HEK293 (cell line): Measurements from ENCODE around the gene CYTH3.
A peak's percentile ranks its signal among the peaks of the same experiment; 100 is the strongest.

ENCODE experiments used
- CTCF ChIA-PET: fragments of 350-600 bp; formaldehyde crosslinking; extraction: SDS; loops from one replicate; lab custom pipeline; 2021; ENCODE audit warnings: antibody characterized with exemption; lab: Yijun Ruan, JAX
- POLR2A ChIA-PET: fragments of 300-600 bp; formaldehyde crosslinking; extraction: SDS; loops from one replicate; lab custom pipeline; 2020; ENCODE audit warnings: antibody characterized with exemption, inconsistent platforms; lab: Yijun Ruan, JAX
- H3K27ac ChIP-seq: fragments of 200-500 bp; sonication (Bioruptor generic); 2 replicates; pipeline ENCODE4 v1.5.1; 2014; ENCODE audit warnings: low read depth, low read length, control low read depth, inconsistent platforms; ENCODE audit errors: extremely low read depth
- H3K36me3 ChIP-seq, 2 experiments: fragments of 200-500 bp in 1 of 2; sonication (Bioruptor generic) in 1 of 2; 1 replicate in 1 of 2; 2 replicates in 1 of 2; pipeline ENCODE4 v1.5.1; 2014 to 2017; ENCODE audit warnings: inconsistent platforms in 2 of 2, low read length in 2 of 2; ENCODE audit not compliant: control insufficient read depth in 2 of 2, insufficient read depth in 1 of 2
- H3K4me1 ChIP-seq: fragments of 200-500 bp; sonication (Bioruptor generic); 2 replicates; pipeline ENCODE4 v1.5.1; 2014; ENCODE audit warnings: mild to moderate bottlenecking, low read length, inconsistent platforms; ENCODE audit not compliant: control insufficient read depth, insufficient read depth
- H3K4me3 ChIP-seq: 2 replicates; pipeline ENCODE4 v1.5.1; 2011; ENCODE audit warnings: low read depth, mild to moderate bottlenecking, control low read depth, low read length, moderate library complexity
- H3K9me3 ChIP-seq: fragments of 200-500 bp; sonication (Bioruptor generic); 2 replicates; pipeline ENCODE4 v1.5.1; 2014; ENCODE audit warnings: low read depth, low read length, inconsistent platforms; ENCODE audit not compliant: control insufficient read depth, insufficient read depth
- GFI1B ChIP-seq: fragments of 450-650 bp; formaldehyde crosslinking; IDR thresholded peaks from 2 replicates; pipeline ENCODE4 v1.5.1; 2016; ENCODE audit warnings: missing biosample characterization, missing genetic modification characterization
- GLI4 ChIP-seq: fragments of 450-650 bp; formaldehyde crosslinking; IDR thresholded peaks from 2 replicates; pipeline ENCODE4 v1.5.1; 2016; ENCODE audit warnings: missing biosample characterization, missing genetic modification characterization
- HOXA7 ChIP-seq: sonication (generic); formaldehyde crosslinking; IDR thresholded peaks from 2 replicates; pipeline ENCODE4 v1.8.1; 2022; ENCODE audit warnings: missing genetic modification reagents, borderline replicate concordance
- INSM2 ChIP-seq: fragments of 450-650 bp; formaldehyde crosslinking; IDR thresholded peaks from 2 replicates; pipeline ENCODE4 v1.5.1; 2016; ENCODE audit warnings: missing biosample characterization, missing genetic modification characterization
- PBX3 ChIP-seq: sonication (generic); formaldehyde crosslinking; IDR thresholded peaks from 2 replicates; pipeline ENCODE4 v1.8.1; 2022; ENCODE audit warnings: mild to moderate bottlenecking, moderate library complexity, missing genetic modification reagents
- PRDM1 ChIP-seq: fragments of 450-650 bp; formaldehyde crosslinking; IDR thresholded peaks from 2 replicates; pipeline ENCODE4; 2016; ENCODE audit warnings: missing biosample characterization, missing genetic modification characterization
- PRDM4 ChIP-seq: fragments of 450-650 bp; formaldehyde crosslinking; IDR thresholded peaks from 2 replicates; pipeline ENCODE4 v1.5.1; 2017; ENCODE audit warnings: missing biosample characterization, missing genetic modification characterization
- SETDB1 ChIP-seq: IDR thresholded peaks from one replicate; pipeline ENCODE4 v1.6.1; 2017; ENCODE audit warnings: mild to moderate bottlenecking, low read length, moderate library complexity, mixed read lengths; ENCODE audit not compliant: insufficient read length
- ZBTB11 ChIP-seq: fragments of 450-650 bp; formaldehyde crosslinking; conservative IDR thresholded peaks from 2 replicates; pipeline ENCODE4 v1.5.1; 2016; ENCODE audit warnings: low read depth, missing biosample characterization, missing genetic modification characterization
- ZBTB21 ChIP-seq: fragments of 450-650 bp; formaldehyde crosslinking; IDR thresholded peaks from 2 replicates; pipeline ENCODE4 v1.5.1; 2017; ENCODE audit warnings: missing biosample characterization, missing genetic modification characterization
- ZIC2 ChIP-seq: fragments of 450-650 bp; formaldehyde crosslinking; IDR thresholded peaks from 2 replicates; pipeline ENCODE4 v1.5.1; 2016; ENCODE audit warnings: missing biosample characterization, missing genetic modification characterization
- ZNF133 ChIP-seq: fragments of 450-650 bp; formaldehyde crosslinking; IDR thresholded peaks from 2 replicates; pipeline ENCODE4 v1.5.1; 2016; ENCODE audit warnings: missing biosample characterization, missing genetic modification characterization
- ZNF274 ChIP-seq, 2 experiments: fragments of 200-500 bp in 1 of 2; fragments of 450-650 bp in 1 of 2; sonication (Bioruptor generic) in 1 of 2; formaldehyde crosslinking in 1 of 2; IDR thresholded peaks; 2 replicates each; pipeline versions ENCODE4 v1.5.1 to v1.6.1; 2014 to 2016; ENCODE audit warnings: borderline replicate concordance in 1 of 2, inconsistent platforms in 1 of 2, low read length in 1 of 2, missing biosample characterization in 1 of 2, missing genetic modification characterization in 1 of 2
- ZNF280C ChIP-seq: fragments of 450-650 bp; formaldehyde crosslinking; IDR thresholded peaks from 2 replicates; pipeline ENCODE4 v1.5.1; 2016; ENCODE audit warnings: missing biosample characterization, missing genetic modification characterization
- ZNF560 ChIP-seq: fragments of 450-650 bp; formaldehyde crosslinking; IDR thresholded peaks from 2 replicates; pipeline ENCODE4 v1.5.1; 2017; ENCODE audit warnings: missing biosample characterization, missing genetic modification characterization, borderline replicate concordance
- ZNF792 ChIP-seq: fragments of 450-650 bp; formaldehyde crosslinking; IDR thresholded peaks from 2 replicates; pipeline ENCODE4 v1.5.1; 2016; ENCODE audit warnings: missing biosample characterization, missing genetic modification characterization
- ZNF843 ChIP-seq: fragments of 450-650 bp; formaldehyde crosslinking; IDR thresholded peaks from 2 replicates; pipeline ENCODE4 v1.5.1; 2016; ENCODE audit warnings: missing biosample characterization, missing genetic modification characterization
- ZSCAN5A ChIP-seq: fragments of 450-650 bp; formaldehyde crosslinking; IDR thresholded peaks from 2 replicates; pipeline ENCODE4 v1.5.1; 2016; ENCODE audit warnings: missing biosample characterization, missing genetic modification characterization

Gene CYTH3

GRCh38 chr7:6248581-6248980, 23.8 kb downstream of the CYTH3 start:
- POLR2A ChIA-PET = no interaction called here
- Histone ChIP-seq H3K36me3 (no peaks in the 10 kb centered on the region), H3K9me3 (no peaks in the 10 kb centered on the region), H3K4me3 (no peak overlapping the region), H3K4me1 (peaks cover 19% of the 10 kb centered on the region), H3K27ac (no peak overlapping the region)
- TF ChIP-seq PRDM4 = no peak
- TF ChIP-seq ZSCAN5A (tag by site-specific recombination) = no peak
- no peak for TF ChIP-seq ZNF274 (IDR thresholded peaks at IDR 0.05; ENCODE audit: low read length)
- no peak for TF ChIP-seq ZNF274 (tag by site-specific recombination; IDR thresholded peaks at IDR 0.05; ENCODE audit: borderline replicate concordance)
- TF ChIP-seq SETDB1 = no peak
- CTCF ChIA-PET = interaction anchor here (0.6 to 1.3 kb wide), 4 partner anchors 12 to 96 kb away, joined by 4 to 8 read pairs (median 4); no protein-coding TSS in a partner anchor

GRCh38 chr7:6246251-6246917, 26.0 kb downstream of the CYTH3 start:
- no peak overlapping the region for H3K27ac ChIP-seq
- CTCF ChIA-PET = interaction anchor here (0.7 kb wide), 1 partner anchor 101 kb away, joined by 3 read pairs; no protein-coding TSS in a partner anchor
- no peaks in the 10 kb centered on the region for H3K36me3 ChIP-seq
- H3K4me1 ChIP-seq = peaks cover 14% of the 10 kb centered on the region
- POLR2A ChIA-PET = no interaction called here
- no peaks in the 10 kb centered on the region for H3K9me3 ChIP-seq
- H3K4me3 ChIP-seq = no peak overlapping the region
- TF ChIP-seq ZNF133 (tag by site-specific recombination) = no peak
- peak; percentile 89 for TF ChIP-seq GFI1B (tag by site-specific recombination)
- TF ChIP-seq GLI4 (tag by site-specific recombination) = no peak
- TF ChIP-seq HOXA7 = no peak

GRCh38 chr7:6244021-6244420, 28.4 kb downstream of the CYTH3 start:
- no peak overlapping the region for H3K4me3 ChIP-seq
- ChIA-PET CTCF (no interaction called here), POLR2A (no interaction called here)
- peaks cover 11% of the 10 kb centered on the region for H3K4me1 ChIP-seq
- H3K9me3 ChIP-seq = no peaks in the 10 kb centered on the region
- no peak overlapping the region for H3K27ac ChIP-seq
- no peaks in the 10 kb centered on the region for H3K36me3 ChIP-seq
- TF ChIP-seq ZNF792 = no peak
- no peak for TF ChIP-seq ZBTB11 (tag by site-specific recombination)
- TF ChIP-seq ZNF843 (tag by site-specific recombination) = no peak
- TF ChIP-seq ZBTB21 (tag by site-specific recombination) = no peak
- TF ChIP-seq PRDM1 (tag by site-specific recombination) = no peak
- no peak for TF ChIP-seq ZNF560
- TF ChIP-seq PBX3 (CRISPR knock-in tag) = no peak
- no peak for TF ChIP-seq INSM2
- TF ChIP-seq ZIC2 (tag by site-specific recombination) = no peak
- TF ChIP-seq ZNF280C (tag by site-specific recombination) = no peak
